GM23248 (cell line): ENCODE measurements around the gene CASZ1.

ENCODE experiments used
- EZH2 ChIP-seq: fragments of 200-600 bp; sonication (generic); IDR thresholded peaks from 2 replicates; pipeline ENCODE4 v1.6.1; 2018; ENCODE audit warnings: antibody characterized with exemption, mild to moderate bottlenecking; ENCODE audit not compliant: insufficient read depth, poor library complexity, severe bottlenecking
- EZH2phosphoT487 ChIP-seq: fragments of 200-600 bp; sonication (generic); IDR thresholded peaks from 2 replicates; pipeline ENCODE4 v1.6.1; 2018; ENCODE audit warnings: antibody characterized with exemption, moderate library complexity, mild to moderate bottlenecking, low read depth; ENCODE audit not compliant: insufficient read depth

- TF ChIP-seq EZH2, result no peak
- TF ChIP-seq EZH2phosphoT487, result no peak
Measured at GRCh38 chr1:10617318-10617717, 179.1 kb downstream of the CASZ1 start.
